GM21825 (cell line): ENCODE results near the gene AP4B1.
"Not testable (repeated sequence)": the region's sequence is repeated elsewhere in the genome, so short reads cannot be mapped to it uniquely, and the experiment has no call there.

Source experiments
- ATAC-seq: cut with Tn5 transposase; IDR thresholded peaks from one replicate; pipeline ENCODE4 v1.9.1; 2021; ENCODE audit warnings: mild to moderate bottlenecking, moderate library complexity; ENCODE audit not compliant: unreplicated experiment

Gene AP4B1

GRCh38 chr1:113904674-113905434, at the start of gene AP4B1, which contains the start of gene DCLRE1B:
TSS of gene AP4B1 (minus strand) at chr1:113904799. CDS start at chr1:113904717, 82 bp downstream.
TSS of gene DCLRE1B (plus strand) at chr1:113905326. CDS start at chr1:113905587, 261 bp downstream.
- peak; percentile 88 for ATAC-seq

GRCh38 chr1:113951719-113952118, 47.1 kb upstream of the AP4B1 start:
- no peak for ATAC-seq

- no peak for ATAC-seq
These were observed 46.3 kb upstream of the AP4B1 start for GRCh38 chr1:113950908-113951307.

- no peak for ATAC-seq
These were observed 44.4 kb upstream of the AP4B1 start for GRCh38 chr1:113949007-113949406.

GRCh38 chr1:113948151-113948550, 43.6 kb upstream of the AP4B1 start:
- ATAC-seq, result not testable (repeated sequence)

- no peak for ATAC-seq
These were observed 42.9 kb upstream of the AP4B1 start for GRCh38 chr1:113947388-113948107.

- no peak for ATAC-seq
These were observed 42.2 kb upstream of the AP4B1 start for GRCh38 chr1:113946678-113947387.

GRCh38 chr1:113946112-113946511, 41.5 kb upstream of the AP4B1 start:
- ATAC-seq, result no peak

- ATAC-seq, result no peak
These were observed 40.7 kb upstream of the AP4B1 start for GRCh38 chr1:113945329-113945728.

- no peak for ATAC-seq
These were observed 38.6 kb upstream of the AP4B1 start for GRCh38 chr1:113943028-113943811.

GRCh38 chr1:113942527-113942926, 37.9 kb upstream of the AP4B1 start:
- no peak for ATAC-seq

GRCh38 chr1:113941245-113941559, 36.6 kb upstream of the AP4B1 start:
- ATAC-seq, result peak; percentile 21

GRCh38 chr1:113940365-113941244, 36.0 kb upstream of the AP4B1 start:
- ATAC-seq, result peak; percentile 63

GRCh38 chr1:113938192-113938591, 33.6 kb upstream of the AP4B1 start:
- no peak for ATAC-seq

GRCh38 chr1:113937146-113937545, 32.5 kb upstream of the AP4B1 start:
- no peak for ATAC-seq

- ATAC-seq, result no peak
These were observed 31.4 kb upstream of the AP4B1 start for GRCh38 chr1:113935970-113936369.

GRCh38 chr1:113935176-113935575, 30.6 kb upstream of the AP4B1 start:
- no peak for ATAC-seq

GRCh38 chr1:113934511-113935055, 30.0 kb upstream of the AP4B1 start:
- no peak for ATAC-seq

- ATAC-seq, result no peak
These were observed 29.4 kb upstream of the AP4B1 start for GRCh38 chr1:113934006-113934405.

GRCh38 chr1:113931451-113931851, 26.9 kb upstream of the AP4B1 start:
- ATAC-seq, result no peak
